DOHH2 (cell line): Measurements from ENCODE around the gene EPHA3.

Experiments used
- CTCF ChIP-seq: fragments of 200-600 bp; sonication (generic); IDR thresholded peaks from one replicate; pipeline ENCODE4 v1.5.1; 2014; ENCODE audit warnings: antibody characterized with exemption, mild to moderate bottlenecking, low read depth, low read length; ENCODE audit not compliant: poor library complexity, severe bottlenecking
- EZH2phosphoT487 ChIP-seq: fragments of 200-600 bp; sonication (generic); IDR thresholded peaks from 2 replicates; pipeline ENCODE4 v1.6.1; 2017; ENCODE audit warnings: borderline replicate concordance, mild to moderate bottlenecking, antibody characterized with exemption, low read length, moderate library complexity, mixed read lengths

DNA sequence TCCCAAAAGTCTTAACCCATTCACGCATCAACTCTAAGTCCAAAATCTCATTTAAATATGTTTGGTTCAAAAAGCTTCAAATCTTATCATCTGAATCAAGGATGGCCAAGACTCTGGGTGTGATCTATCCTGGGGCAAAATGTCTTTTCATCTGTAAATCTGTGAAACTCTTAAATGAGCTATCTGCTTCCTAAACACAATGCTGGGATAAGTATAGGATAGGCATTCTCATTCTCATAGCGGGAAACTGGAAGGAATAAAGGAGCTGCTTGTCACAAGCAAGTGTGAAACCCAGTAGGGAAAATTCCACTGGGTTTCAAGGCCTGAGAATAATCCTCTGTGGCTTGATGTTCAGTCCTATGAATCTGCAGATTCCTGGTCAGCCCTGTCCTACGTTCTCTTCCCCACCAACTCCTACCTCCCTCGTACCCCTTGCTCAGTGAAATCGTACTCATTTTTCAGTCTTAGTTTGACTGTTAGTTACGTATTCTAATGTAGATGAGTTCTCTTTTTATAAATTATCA is 156.7 kb downstream of the EPHA3 start:
- TF ChIP-seq CTCF (no peak), EZH2phosphoT487 (no peak)
